Mesendoderm (in vitro differentiated cells): ENCODE results near the gene PARP11.
A peak's percentile ranks its signal among the peaks of the same experiment; 100 is the strongest.

Experiments used
- DNase-seq: peaks from one replicate; pipeline ENCODE4 v3.0.0; 2013
- H2AK5ac ChIP-seq: 2 replicates; pipeline ENCODE4 v1.6.1; 2013; ENCODE audit warnings: low read length, inconsistent platforms
- H2BK120ac ChIP-seq: 2 replicates; pipeline ENCODE4 v1.6.1; 2013; ENCODE audit warnings: low read depth, mild to moderate bottlenecking, low read length, moderate library complexity, mixed read lengths
- H2BK15ac ChIP-seq: replicated peaks from 2 replicates; pipeline ENCODE4 v1.6.1; 2013; ENCODE audit warnings: low read depth, mild to moderate bottlenecking, moderate library complexity
- H2BK5ac ChIP-seq: 2 replicates; pipeline ENCODE4 v1.6.1; 2013; ENCODE audit warnings: low read length, inconsistent platforms
- H3K18ac ChIP-seq: 2 replicates; pipeline ENCODE4 v1.6.1; 2013; ENCODE audit warnings: mild to moderate bottlenecking, low read length, mixed read lengths
- H3K23ac ChIP-seq: one replicate; pipeline ENCODE4 v1.6.1; 2013; ENCODE audit warnings: low read length
- H3K27ac ChIP-seq: 2 replicates; pipeline ENCODE4 v1.5.1; 2013; ENCODE audit warnings: low read depth, mild to moderate bottlenecking, inconsistent platforms, low read length, moderate library complexity
- H3K27me3 ChIP-seq: 2 replicates; pipeline ENCODE4 v1.6.1; 2013; ENCODE audit warnings: low read length, control low read depth, mild to moderate bottlenecking, inconsistent platforms; ENCODE audit not compliant: insufficient read depth, poor library complexity
- H3K36me3 ChIP-seq: 2 replicates; pipeline ENCODE4 v1.6.1; 2013; ENCODE audit warnings: low read length, inconsistent platforms; ENCODE audit not compliant: control insufficient read depth, insufficient read depth
- H3K4ac ChIP-seq: one replicate; pipeline ENCODE4 v1.6.1; 2013; ENCODE audit warnings: low read depth, mild to moderate bottlenecking, low read length, moderate library complexity
- H3K4me1 ChIP-seq: 2 replicates; pipeline ENCODE4 v1.6.1; 2013; ENCODE audit warnings: low read depth, low read length, inconsistent platforms; ENCODE audit not compliant: control insufficient read depth
- H3K4me2 ChIP-seq: 2 replicates; pipeline ENCODE4 v1.6.1; 2013; ENCODE audit warnings: low read length
- H3K4me3 ChIP-seq: 2 replicates; pipeline ENCODE4 v1.5.1; 2013; ENCODE audit warnings: mild to moderate bottlenecking, low read length
- H3K56ac ChIP-seq: one replicate; pipeline ENCODE4 v1.6.1; 2013; ENCODE audit warnings: low read length
- H3K79me1 ChIP-seq: 2 replicates; pipeline ENCODE4 v1.6.1; 2013; ENCODE audit warnings: low read length, inconsistent platforms
- H3K79me2 ChIP-seq: 2 replicates; pipeline ENCODE4 v1.6.1; 2013; ENCODE audit warnings: mild to moderate bottlenecking, low read length; ENCODE audit not compliant: control insufficient read depth, insufficient read depth
- H3K9ac ChIP-seq: 2 replicates; pipeline ENCODE4 v1.6.1; 2013; ENCODE audit warnings: low read length, inconsistent platforms
- H4K5ac ChIP-seq: one replicate; pipeline ENCODE4 v1.6.1; 2013; ENCODE audit warnings: low read length
- H4K8ac ChIP-seq: one replicate; pipeline ENCODE4 v1.6.1; 2013; ENCODE audit warnings: low read depth, mild to moderate bottlenecking, control low read depth, low read length, moderate library complexity
- WGBS: extraction: QIAGEN DNeasy Blood & Tissue Kit; methylation state at CpG from one replicate; pipeline ENCODE4 v1.1.7; 2013; ENCODE audit warnings: low lambda C conversion rate, missing lambda C conversion rate; ENCODE audit not compliant: insufficient coverage; ENCODE audit errors: extremely low coverage; 5-methylcytosine and 5-hydroxymethylcytosine counted together

PARP11 gene

GRCh38 chr12:3901116-3901515 is 27.9 kb upstream of the PARP11 start:
- Histone ChIP-seq H3K9ac (no peak overlapping the region), H2BK120ac (no peak overlapping the region), H3K4ac (no peak overlapping the region), H3K4me2 (no peak overlapping the region), H2BK5ac (no peak overlapping the region), H3K4me1 (no peaks in the 10 kb centered on the region), H3K27ac (no peak overlapping the region), H3K4me3 (no peak overlapping the region), H2AK5ac (no peak overlapping the region), H4K8ac (no peak overlapping the region), H3K27me3 (no peaks in the 10 kb centered on the region), H3K79me1 (no peaks in the 10 kb centered on the region), H3K23ac (no peak overlapping the region), H3K18ac (no peak overlapping the region), H4K5ac (no peak overlapping the region), H3K36me3 (no peaks in the 10 kb centered on the region), H3K56ac (no peak overlapping the region), H3K79me2 (no peaks in the 10 kb centered on the region), H2BK15ac (no peak overlapping the region)
- no peak for DNase-seq

GRCh38 chr12:3898756-3899155 is 25.6 kb upstream of the PARP11 start:
- no peak overlapping the region for H3K9ac ChIP-seq
- no peak overlapping the region for H3K4me2 ChIP-seq
- no peak overlapping the region for H2BK15ac ChIP-seq
- no peak overlapping the region for H2AK5ac ChIP-seq
- H3K27me3 ChIP-seq = no peaks in the 10 kb centered on the region
- no peak overlapping the region for H2BK120ac ChIP-seq
- H3K36me3 ChIP-seq = no peaks in the 10 kb centered on the region
- no peak for DNase-seq
- H2BK5ac ChIP-seq = no peak overlapping the region
- no peaks in the 10 kb centered on the region for H3K4me1 ChIP-seq
- no peaks in the 10 kb centered on the region for H3K79me1 ChIP-seq
- no peak overlapping the region for H3K27ac ChIP-seq
- H3K4ac ChIP-seq = no peak overlapping the region
- no peaks in the 10 kb centered on the region for H3K79me2 ChIP-seq
- H3K18ac ChIP-seq = no peak overlapping the region
- no peak overlapping the region for H3K56ac ChIP-seq
- no peak overlapping the region for H3K4me3 ChIP-seq
- H4K8ac ChIP-seq = no peak overlapping the region
- no peak overlapping the region for H4K5ac ChIP-seq
- WGBS = no CpG with 5 or more reads among the region's 3 CpGs
- no peak overlapping the region for H3K23ac ChIP-seq

- Histone ChIP-seq H3K4ac (no peak overlapping the region), H2BK120ac (no peak overlapping the region), H3K56ac (no peak overlapping the region), H3K79me1 (no peaks in the 10 kb centered on the region), H3K4me2 (no peak overlapping the region), H2BK15ac (no peak overlapping the region), H3K9ac (no peak overlapping the region), H3K27ac (no peak overlapping the region), H3K18ac (no peak overlapping the region), H3K36me3 (no peaks in the 10 kb centered on the region), H4K8ac (no peak overlapping the region), H2BK5ac (no peak overlapping the region), H3K4me3 (no peak overlapping the region), H3K4me1 (no peaks in the 10 kb centered on the region), H4K5ac (no peak overlapping the region), H3K79me2 (no peaks in the 10 kb centered on the region), H3K27me3 (no peaks in the 10 kb centered on the region), H2AK5ac (no peak overlapping the region), H3K23ac (no peak overlapping the region)
- no peak for DNase-seq
- no CpG with 5 or more reads among the region's 7 CpGs for WGBS
These were observed 24.3 kb upstream of the PARP11 start for GRCh38 chr12:3897371-3897971.

- Histone ChIP-seq H2AK5ac (no peak overlapping the region), H4K5ac (no peak overlapping the region), H3K27ac (no peak overlapping the region), H3K23ac (no peak overlapping the region), H4K8ac (no peak overlapping the region), H2BK120ac (no peak overlapping the region), H3K56ac (no peak overlapping the region), H3K4me2 (no peak overlapping the region), H3K79me1 (no peaks in the 10 kb centered on the region), H3K9ac (no peak overlapping the region), H3K27me3 (no peaks in the 10 kb centered on the region), H3K18ac (no peak overlapping the region), H3K36me3 (no peaks in the 10 kb centered on the region), H3K79me2 (no peaks in the 10 kb centered on the region), H2BK5ac (no peak overlapping the region), H3K4me3 (no peak overlapping the region), H2BK15ac (no peak overlapping the region), H3K4ac (no peak overlapping the region), H3K4me1 (no peaks in the 10 kb centered on the region)
- WGBS = no CpG with 5 or more reads among the region's 2 CpGs
- peak; percentile 14 for DNase-seq
These were observed 23.7 kb upstream of the PARP11 start for GRCh38 chr12:3896801-3897351.

- Histone ChIP-seq H2BK120ac (no peak overlapping the region), H3K56ac (no peak overlapping the region), H2AK5ac (no peak overlapping the region), H2BK15ac (no peak overlapping the region), H3K27ac (no peak overlapping the region), H3K23ac (no peak overlapping the region), H3K18ac (no peak overlapping the region), H3K79me1 (no peaks in the 10 kb centered on the region), H3K9ac (no peak overlapping the region), H3K4me2 (no peak overlapping the region), H4K5ac (no peak overlapping the region), H4K8ac (no peak overlapping the region), H3K4me3 (no peak overlapping the region), H3K4ac (no peak overlapping the region), H3K4me1 (no peaks in the 10 kb centered on the region), H3K36me3 (no peaks in the 10 kb centered on the region), H3K79me2 (no peaks in the 10 kb centered on the region), H2BK5ac (no peak overlapping the region), H3K27me3 (no peaks in the 10 kb centered on the region)
- WGBS = no CpG with 5 or more reads among the region's 2 CpGs
- DNase-seq = no peak
These were observed 23.2 kb upstream of the PARP11 start for GRCh38 chr12:3896356-3896755.

- Histone ChIP-seq H3K4me2 (no peak overlapping the region), H4K5ac (no peak overlapping the region), H2BK15ac (no peak overlapping the region), H2AK5ac (no peak overlapping the region), H4K8ac (no peak overlapping the region), H3K27ac (no peak overlapping the region), H2BK120ac (no peak overlapping the region), H3K9ac (no peak overlapping the region), H3K4ac (no peak overlapping the region), H3K27me3 (no peaks in the 10 kb centered on the region), H3K4me3 (no peak overlapping the region), H2BK5ac (no peak overlapping the region), H3K23ac (no peak overlapping the region), H3K56ac (no peak overlapping the region), H3K36me3 (no peaks in the 10 kb centered on the region), H3K4me1 (no peaks in the 10 kb centered on the region), H3K79me1 (no peaks in the 10 kb centered on the region), H3K18ac (no peak overlapping the region), H3K79me2 (no peaks in the 10 kb centered on the region)
- DNase-seq = no peak
- WGBS = no CpG with 5 or more reads among the region's 2 CpGs
These were observed 19.4 kb upstream of the PARP11 start for GRCh38 chr12:3892631-3893030.
